OCI-LY1 (cell line): ENCODE measurements around the gene SYTL5.

Experiments used
- H2AFZ ChIP-seq: fragments of 200-600 bp; sonication (generic), shearing (Covaris generic); 2 replicates; pipeline ENCODE4 v1.6.0; 2014; ENCODE audit warnings: antibody characterized with exemption, mild to moderate bottlenecking, low read length
- H3F3A ChIP-seq: fragments of 200-600 bp; sonication (generic), shearing (Covaris generic); 2 replicates; pipeline ENCODE4 v1.6.0; 2014; ENCODE audit warnings: mild to moderate bottlenecking, antibody characterized with exemption, low read length, moderate library complexity; ENCODE audit not compliant: insufficient read depth
- H3K27ac ChIP-seq: fragments of 200-600 bp; sonication (generic); 2 replicates; pipeline ENCODE4 v1.5.1; 2014; ENCODE audit warnings: low read length, mixed run types, mild to moderate bottlenecking, low read depth; ENCODE audit not compliant: poor library complexity, severe bottlenecking
- H3K27me3 ChIP-seq: fragments of 200-600 bp; sonication (generic); 2 replicates; pipeline ENCODE4 v1.6.0; 2014; ENCODE audit warnings: antibody characterized with exemption, mild to moderate bottlenecking, low read length, moderate library complexity; ENCODE audit not compliant: insufficient read depth
- H3K36me3 ChIP-seq: fragments of 200-600 bp; sonication (generic); 2 replicates; pipeline ENCODE4 v1.6.1; 2014; ENCODE audit warnings: mild to moderate bottlenecking, antibody characterized with exemption, low read length, moderate library complexity, mixed read lengths; ENCODE audit not compliant: insufficient read depth
- H3K4me1 ChIP-seq: fragments of 200-600 bp; sonication (generic); 2 replicates; pipeline ENCODE4 v1.5.1; 2014; ENCODE audit warnings: mild to moderate bottlenecking, low read length, moderate library complexity; ENCODE audit not compliant: insufficient read depth, severe bottlenecking
- H3K4me2 ChIP-seq: fragments of 200-600 bp; sonication (generic), shearing (Covaris generic); 2 replicates; pipeline ENCODE4 v1.6.1; 2014; ENCODE audit warnings: low read length
- H3K4me3 ChIP-seq: fragments of 200-600 bp; sonication (generic); 2 replicates; pipeline ENCODE4 v1.5.1; 2014; ENCODE audit warnings: low read length, low read depth, mild to moderate bottlenecking, mixed read lengths; ENCODE audit not compliant: poor library complexity, severe bottlenecking
- H3K79me2 ChIP-seq: fragments of 200-600 bp; shearing (Covaris generic); 2 replicates; pipeline ENCODE4 v1.6.1; 2016; ENCODE audit warnings: mixed run types, low read length, mixed read lengths; ENCODE audit not compliant: insufficient read depth
- H3K9ac ChIP-seq: fragments of 200-600 bp; sonication (generic), shearing (Covaris generic); 2 replicates; pipeline ENCODE4 v1.6.1; 2014; ENCODE audit warnings: mild to moderate bottlenecking, low read length, mixed read lengths
- H3K9me2 ChIP-seq: fragments of 200-600 bp; sonication (generic), shearing (Covaris generic); 2 replicates; pipeline ENCODE4 v1.6.1; 2014; ENCODE audit warnings: low read depth, mild to moderate bottlenecking, low read length, mixed read lengths
- H3K9me3 ChIP-seq: fragments of 200-600 bp; shearing (Covaris generic); 2 replicates; pipeline ENCODE4 v1.6.1; 2014; ENCODE audit warnings: low read length, mixed read lengths
- H4K20me1 ChIP-seq: fragments of 200-600 bp; sonication (generic), shearing (Covaris generic); 2 replicates; pipeline ENCODE4 v1.6.0; 2016; ENCODE audit warnings: mild to moderate bottlenecking, low read length; ENCODE audit not compliant: insufficient read depth
- CTCF ChIP-seq: fragments of 200-600 bp; sonication (generic), shearing (Covaris generic); IDR thresholded peaks from 2 replicates; pipeline ENCODE4 v1.5.1; 2017; ENCODE audit warnings: mild to moderate bottlenecking, antibody characterized with exemption, low read length, moderate library complexity, mixed read lengths
- EZH2 ChIP-seq: fragments of 200-600 bp; sonication (generic), shearing (Covaris generic); IDR thresholded peaks from 2 replicates; pipeline ENCODE4 v1.8.0; 2017; ENCODE audit warnings: borderline replicate concordance, mixed run types, mild to moderate bottlenecking, antibody characterized with exemption, low read length, moderate library complexity, mixed read lengths

The SYTL5 gene

DNA sequence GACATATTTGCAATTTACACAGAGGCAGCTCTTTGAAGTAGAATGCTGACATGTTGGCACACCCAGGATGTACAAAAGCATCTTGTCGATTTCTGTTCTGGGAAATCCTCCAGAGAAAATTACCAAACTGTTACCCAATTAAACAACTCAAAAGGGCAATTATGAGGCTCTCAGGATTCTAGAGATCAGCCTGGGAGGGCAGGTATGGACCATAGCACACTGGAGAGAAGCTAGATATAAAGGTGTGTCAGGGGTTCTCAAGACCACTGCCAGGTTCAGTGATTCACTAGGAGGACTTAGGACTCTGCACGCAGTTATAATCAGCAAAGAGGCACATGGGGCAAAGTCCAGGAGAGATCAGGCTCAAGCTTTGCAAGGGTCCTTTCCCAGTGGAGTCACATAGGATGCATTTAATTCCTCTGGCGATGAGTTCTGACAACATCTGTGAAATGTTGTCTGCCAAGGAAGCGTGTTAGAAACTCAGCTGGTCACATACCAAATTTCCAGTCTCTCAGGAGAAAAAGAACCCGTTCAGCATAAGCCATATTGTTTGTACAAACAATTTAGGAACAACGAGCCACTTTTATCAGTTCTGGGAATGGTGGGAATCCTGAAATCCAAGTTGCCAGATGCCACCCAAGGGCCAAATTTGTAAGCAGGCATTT is 100.8 kb downstream of the SYTL5 start:
- H3K79me2 ChIP-seq = no peaks in the 10 kb centered on the region
- no peak overlapping the region for H3K9ac ChIP-seq
- H3K36me3 ChIP-seq = no peaks in the 10 kb centered on the region
- no peak overlapping the region for H3K27ac ChIP-seq
- H3K9me2 ChIP-seq = no peaks in the 10 kb centered on the region
- H3K4me2 ChIP-seq = no peak overlapping the region
- no peaks in the 10 kb centered on the region for H3K9me3 ChIP-seq
- no peaks in the 10 kb centered on the region for H4K20me1 ChIP-seq
- no peaks in the 10 kb centered on the region for H3K4me1 ChIP-seq
- H3K4me3 ChIP-seq = no peak overlapping the region
- H2AFZ ChIP-seq = no peak overlapping the region
- TF ChIP-seq CTCF = no peak
- TF ChIP-seq EZH2 = no peak
- H3F3A ChIP-seq = no peaks in the 10 kb centered on the region
- H3K27me3 ChIP-seq = no peaks in the 10 kb centered on the region

DNA sequence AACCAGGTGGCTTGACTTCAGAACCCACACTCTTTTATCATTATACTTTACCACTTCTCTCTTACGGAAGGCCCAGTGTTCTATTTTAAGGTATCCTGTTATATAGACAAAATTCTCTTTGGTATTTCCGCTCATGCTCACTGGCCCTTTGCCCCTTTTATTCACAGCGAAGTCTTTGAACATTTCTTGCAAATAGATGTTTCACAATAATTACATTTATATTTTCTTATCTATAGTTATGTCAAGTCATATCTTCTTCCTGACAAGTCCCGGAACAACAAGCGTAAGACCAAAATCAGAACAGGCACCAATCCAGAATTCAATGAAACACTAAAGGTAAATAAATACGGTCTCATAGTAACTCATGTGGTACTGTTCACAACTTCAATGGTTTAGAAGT is 102.0 kb downstream of the SYTL5 start:
- Histone ChIP-seq H3K36me3 (no peaks in the 10 kb centered on the region), H3K4me3 (no peak overlapping the region), H3K9ac (no peak overlapping the region), H3K79me2 (no peaks in the 10 kb centered on the region), H4K20me1 (no peaks in the 10 kb centered on the region), H3K4me2 (no peak overlapping the region), H3K27ac (no peak overlapping the region), H2AFZ (no peak overlapping the region), H3K9me3 (no peaks in the 10 kb centered on the region), H3K9me2 (no peaks in the 10 kb centered on the region), H3K27me3 (no peaks in the 10 kb centered on the region), H3F3A (no peaks in the 10 kb centered on the region), H3K4me1 (no peaks in the 10 kb centered on the region)
- TF ChIP-seq CTCF = no peak
- no peak for TF ChIP-seq EZH2

DNA sequence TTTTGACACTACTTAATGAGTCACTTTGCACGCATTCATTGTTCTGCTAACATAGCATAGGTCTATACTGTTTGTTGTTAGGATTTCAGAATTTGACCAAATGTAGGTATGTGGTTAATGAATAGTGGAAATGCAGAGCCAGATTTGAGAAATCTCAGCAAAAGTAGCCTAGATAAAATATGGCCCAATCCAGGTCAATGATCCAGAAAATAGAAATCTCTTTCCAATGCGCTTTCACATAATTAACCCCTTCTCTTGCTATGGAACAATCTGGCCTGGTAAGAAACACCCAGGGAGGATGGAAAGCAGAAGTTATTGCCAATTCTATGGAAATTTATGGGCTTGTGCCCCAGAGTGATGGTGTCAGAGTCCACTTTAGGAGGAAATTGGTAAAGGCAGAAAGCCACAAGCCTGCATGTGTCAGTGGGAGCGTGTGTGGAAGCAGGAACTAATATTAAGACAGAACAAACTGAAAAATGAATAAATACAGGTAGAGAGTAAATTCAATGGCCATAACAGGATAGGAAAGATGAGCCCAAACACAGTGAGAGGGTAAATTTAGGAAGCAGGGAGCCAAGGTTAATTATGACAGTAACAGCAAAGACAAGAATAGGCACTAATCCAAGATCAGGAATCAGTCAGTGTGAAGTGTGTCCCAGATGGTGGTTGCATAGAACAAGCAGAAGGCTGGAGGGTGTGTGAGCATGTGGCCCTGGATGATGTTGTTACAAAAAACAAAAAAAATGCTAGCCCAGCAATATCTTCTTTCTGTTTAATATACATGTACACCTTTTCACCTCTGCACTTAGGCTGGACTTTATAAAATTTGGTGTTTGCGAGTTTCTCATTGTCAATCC is 102.9 kb downstream of the SYTL5 start:
- Histone ChIP-seq H4K20me1 (no peaks in the 10 kb centered on the region), H3K4me3 (no peak overlapping the region), H3K27ac (no peak overlapping the region), H3K36me3 (no peaks in the 10 kb centered on the region), H3K9ac (no peak overlapping the region), H3K9me2 (no peaks in the 10 kb centered on the region), H3K9me3 (no peaks in the 10 kb centered on the region), H3K4me1 (no peaks in the 10 kb centered on the region), H3K79me2 (no peaks in the 10 kb centered on the region), H3F3A (no peaks in the 10 kb centered on the region), H2AFZ (no peak overlapping the region), H3K27me3 (no peaks in the 10 kb centered on the region), H3K4me2 (no peak overlapping the region)
- TF ChIP-seq EZH2 = no peak
- no peak for TF ChIP-seq CTCF
